Muscle of arm (tissue), 12 donors: ENCODE results near the gene RHBDF2. TPM values are rescaled to one million over a fixed set of nuclear protein-coding genes. Genes with fewer than 3 reads are reported as not detected.

Experiments
- DNase-seq: peaks from one replicate; pipeline ENCODE4 v3.0.0-alpha.2; 2013
- polyA plus RNA-seq, 12 donors: library from polyadenylated mRNA; unstranded; fragments of 120-200 nt; gene quantifications; one replicate each; pipeline ENCODE4 v1.2.1, GENCODE V29; 2013; ENCODE audit not compliant: insufficient read length in 12 of 12

The RHBDF2 gene
- polyA plus RNA-seq, 12 donors = 3.6 to 12.2 (median 4.9) TPM; not detected in 2

DNA sequence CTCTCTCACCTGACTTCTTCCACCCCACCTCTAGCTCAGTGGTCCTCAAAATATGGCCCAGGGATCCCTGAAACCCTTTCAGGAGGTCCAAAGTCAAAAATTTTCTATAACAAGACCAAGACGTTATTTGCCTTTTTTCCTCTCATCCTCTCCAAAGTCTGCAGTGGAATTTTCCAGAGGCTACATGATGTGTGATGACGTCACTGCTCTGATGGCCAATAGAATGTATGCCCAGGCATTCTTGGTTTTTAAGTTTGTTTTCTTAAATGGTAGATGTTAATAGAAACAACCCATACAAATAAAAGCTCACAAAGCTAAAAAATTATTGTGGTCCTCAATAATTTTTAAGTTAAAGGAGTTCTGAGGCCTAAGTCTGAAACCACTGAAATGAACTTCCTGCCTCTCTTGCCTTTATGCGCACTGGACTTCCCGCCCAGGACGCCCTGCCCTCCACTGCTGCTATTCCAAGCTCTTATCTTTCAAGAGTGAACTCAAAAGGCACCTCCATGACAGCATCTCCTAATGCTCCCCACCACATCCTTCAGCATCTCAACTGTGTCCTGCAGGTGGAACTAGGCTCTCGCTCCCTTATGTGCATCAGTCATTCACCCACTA, 61.8 kb downstream of the RHBDF2 start:
- no peak for DNase-seq

DNA sequence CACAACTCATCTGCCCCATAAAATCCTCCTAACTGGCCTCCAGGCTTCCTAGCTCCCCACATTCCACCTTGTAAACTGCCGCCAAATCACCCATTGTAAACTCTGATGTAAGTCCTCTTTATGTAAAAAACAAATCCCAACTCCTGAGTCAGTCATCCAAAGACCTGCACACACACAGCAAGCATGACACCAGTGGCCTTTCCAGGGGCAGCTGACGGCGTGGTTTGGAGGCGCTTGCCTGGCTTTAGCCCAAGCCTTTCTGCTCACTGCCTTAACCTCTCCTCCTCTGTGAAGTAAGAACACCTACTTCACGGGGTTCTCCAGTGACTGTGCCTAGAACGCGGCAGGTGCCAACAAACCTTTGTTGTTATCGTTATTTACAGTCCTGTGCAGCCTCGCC, 62.3 kb downstream of the RHBDF2 start:
- DNase-seq = no peak

- DNase-seq = no peak
Observed at GRCh38 chr17:76437467-76438402, 63.5 kb downstream of the RHBDF2 start.

DNA sequence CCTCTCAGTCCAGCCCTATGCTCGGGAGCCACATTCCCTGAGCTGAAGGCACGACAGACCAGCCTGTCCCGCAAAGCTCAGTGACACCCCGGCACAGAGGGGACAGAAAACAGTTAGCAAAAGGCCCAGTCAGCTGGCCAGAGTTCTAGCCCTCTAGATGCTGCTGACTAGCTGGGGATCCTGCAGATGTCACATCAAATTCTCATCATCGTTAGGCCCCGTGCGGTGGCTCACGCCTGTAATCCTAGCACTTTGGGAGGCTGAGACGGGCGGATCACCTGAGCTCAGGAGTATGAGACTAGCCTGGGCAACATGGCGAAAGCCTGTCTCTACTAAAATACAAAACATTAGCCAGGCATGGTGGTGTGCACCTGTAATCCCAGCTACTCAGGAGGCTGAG, 65.5 kb downstream of the RHBDF2 start:
- no peak for DNase-seq

DNA sequence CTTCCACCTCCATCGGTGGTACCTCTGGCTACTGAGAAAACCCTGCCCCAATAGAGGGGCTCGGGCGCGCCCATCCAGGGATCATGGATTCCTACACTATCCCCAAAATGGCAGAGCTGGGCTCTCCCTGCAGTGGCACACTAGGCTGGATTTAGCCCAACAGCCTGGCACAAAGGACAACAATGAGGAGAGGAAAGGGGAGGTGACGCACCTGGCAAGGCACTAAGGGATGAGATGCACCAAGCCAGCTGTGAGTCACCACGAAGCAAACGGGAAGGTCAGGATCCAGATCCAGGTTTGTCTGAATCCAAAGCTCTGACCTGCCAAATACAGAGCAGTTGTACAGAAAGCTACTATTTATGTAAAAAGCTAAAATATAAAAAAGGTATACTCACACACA, 66.4 kb downstream of the RHBDF2 start:
- no peak for DNase-seq

- no peak for DNase-seq
Observed at GRCh38 chr17:76433693-76434092, 67.5 kb downstream of the RHBDF2 start.

DNA sequence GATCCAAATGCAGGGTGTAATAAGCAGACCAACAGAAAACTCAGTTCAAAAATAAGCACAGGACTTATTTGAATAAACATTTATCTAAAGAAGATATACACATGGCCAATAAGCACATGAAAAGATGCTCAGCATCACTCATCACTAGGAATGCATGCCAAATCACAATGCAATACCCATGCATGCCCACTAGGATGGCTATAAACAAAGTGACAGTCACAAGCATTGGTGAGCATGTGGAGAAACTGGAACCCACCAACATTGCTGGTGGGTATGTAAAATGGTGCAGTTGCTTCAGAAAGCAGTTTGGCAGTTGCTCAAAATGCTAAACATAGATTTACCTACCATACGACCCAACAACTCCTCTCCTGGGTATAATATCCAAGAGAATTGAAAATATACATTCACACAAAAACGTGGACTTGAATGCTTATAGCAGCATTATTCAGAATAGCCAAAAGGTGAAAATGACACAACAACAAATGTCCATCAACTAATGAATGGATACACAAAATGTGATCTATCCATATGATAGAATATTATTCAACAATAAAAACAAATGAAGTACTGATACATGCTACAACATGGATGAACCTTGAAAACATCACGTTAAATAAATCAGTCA, 68.4 kb downstream of the RHBDF2 start:
- DNase-seq = no peak

GRCh38 chr17:76432004-76432403, 69.2 kb downstream of the RHBDF2 start:
- DNase-seq = no peak

- no peak for DNase-seq
Observed at GRCh38 chr17:76431509-76431908, 69.7 kb downstream of the RHBDF2 start.

DNA sequence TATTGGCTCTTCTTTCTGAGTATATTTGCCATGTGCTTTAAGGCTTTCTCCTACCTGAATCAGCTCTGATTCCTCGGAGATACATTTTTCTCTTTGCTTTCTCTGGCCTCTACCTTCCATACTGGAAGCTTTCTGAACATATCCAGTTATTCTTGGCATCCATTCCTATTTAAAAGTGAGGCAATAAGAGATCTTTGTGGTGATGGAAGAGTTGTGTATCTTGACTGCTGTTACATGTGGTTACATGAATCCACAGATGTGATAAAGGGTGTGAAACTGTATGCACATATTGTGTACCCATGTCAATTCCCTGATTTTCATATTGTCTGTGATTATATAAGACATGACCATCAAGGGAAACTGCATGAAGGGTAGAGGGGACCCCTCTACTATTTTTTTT, 72.7 kb downstream of the RHBDF2 start:
- no peak for DNase-seq

GRCh38 chr17:76427501-76428231, 73.6 kb downstream of the RHBDF2 start:
- DNase-seq = no peak

- no peak for DNase-seq
Observed at GRCh38 chr17:76426853-76427252, 74.4 kb downstream of the RHBDF2 start.

DNA sequence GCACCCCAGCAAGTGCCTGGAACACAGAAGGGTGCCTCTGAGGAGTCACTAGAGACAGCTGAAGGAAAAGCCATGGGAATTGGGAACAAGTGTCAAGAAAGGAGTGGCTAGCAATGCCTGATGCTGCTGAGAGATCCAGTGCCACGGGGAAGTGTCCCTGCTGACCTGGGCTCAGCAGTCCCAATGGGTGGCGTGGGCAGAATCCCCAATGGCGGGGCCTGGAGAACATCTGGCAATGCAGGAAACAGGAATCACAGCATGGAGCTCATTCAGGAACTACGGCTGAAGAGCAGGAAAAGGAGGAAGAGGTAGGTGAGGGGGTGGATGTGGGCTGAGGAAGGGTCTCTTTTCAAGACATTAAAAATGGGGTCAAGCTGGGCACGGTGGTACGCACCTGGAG, 78.4 kb downstream of the RHBDF2 start:
- DNase-seq = no peak

- no peak for DNase-seq
Observed at GRCh38 chr17:76422406-76422805, 78.8 kb downstream of the RHBDF2 start.

GRCh38 chr17:76421044-76421407, 80.2 kb downstream of the RHBDF2 start:
- no peak for DNase-seq

Other genes starting within 250 kb of the RHBDF2 start
- gene UBALD2, start 236.1 kb downstream of the RHBDF2 start, polyA plus RNA-seq = 10 to 100 TPM in 11 of 12 donors, not detected in 1; 10.1 to 93.7 (median 18.1) TPM
- gene QRICH2, start 193.1 kb downstream of the RHBDF2 start, polyA plus RNA-seq = 10 to 100 TPM in 1 of 12 donors, 1 to 10 TPM in 10, not detected in 1; 2.7 to 10.3 (median 3.4) TPM
- gene PRPSAP1, start 147.5 kb downstream of the RHBDF2 start, polyA plus RNA-seq = 10 to 100 TPM in 11 of 12 donors, not detected in 1; 16.0 to 50.7 (median 33.9) TPM
- gene SPHK1, start 116.8 kb downstream of the RHBDF2 start, polyA plus RNA-seq = 1 to 10 TPM in 8 of 12 donors, under 1 TPM in 2, not detected in 2; 0.91 to 4.8 (median 1.6) TPM
- gene UBE2O, start 48.3 kb downstream of the RHBDF2 start, polyA plus RNA-seq = 10 to 100 TPM in 10 of 12 donors, 1 to 10 TPM in 1, not detected in 1; 9.3 to 25.8 (median 14.5) TPM
- gene AANAT, start 33.8 kb downstream of the RHBDF2 start, polyA plus RNA-seq = under 1 TPM in 6 of 12 donors, not detected in 6; 0.33 to 0.66 (median 0.46) TPM
- gene CYGB, start 36.3 kb upstream of the RHBDF2 start, polyA plus RNA-seq = 10 to 100 TPM in 11 of 12 donors, not detected in 1; 12.8 to 35.3 (median 15.3) TPM
- 1 to 10 TPM in 10 of 12 donors, not detected in 2; 2.8 to 6.2 (median 3.6) TPM for gene PRCD, start 38.6 kb upstream of the RHBDF2 start, polyA plus RNA-seq
- 10 to 100 TPM in 1 of 12 donors, 1 to 10 TPM in 9, not detected in 2; 1.3 to 22.9 (median 2.3) TPM for gene ST6GALNAC2, start 84.4 kb upstream of the RHBDF2 start, polyA plus RNA-seq
- 10 to 100 TPM in 1 of 12 donors, 1 to 10 TPM in 2, under 1 TPM in 8, not detected in 1; 0.34 to 53.1 (median 0.54) TPM for gene ST6GALNAC1, start 142.3 kb upstream of the RHBDF2 start, polyA plus RNA-seq
- 100 to 1,000 TPM in 9 of 12 donors, 10 to 100 TPM in 2, not detected in 1; 85.9 to 203 (median 140) TPM for gene MXRA7, start 209.5 kb upstream of the RHBDF2 start, polyA plus RNA-seq
- 10 to 100 TPM in 11 of 12 donors, not detected in 1; 19.7 to 33.7 (median 21.5) TPM for gene JMJD6, start 225.2 kb upstream of the RHBDF2 start, polyA plus RNA-seq
- 10 to 100 TPM in 11 of 12 donors, not detected in 1; 11.9 to 28.1 (median 21.1) TPM for gene METTL23, start 225.4 kb upstream of the RHBDF2 start, polyA plus RNA-seq
- 100 to 1,000 TPM; 169 to 490 (median 233) TPM for gene SRSF2, start 235.9 kb upstream of the RHBDF2 start, polyA plus RNA-seq
- gene MFSD11, start 236.7 kb upstream of the RHBDF2 start, polyA plus RNA-seq = 10 to 100 TPM in 11 of 12 donors, not detected in 1; 18.5 to 50.7 (median 38.0) TPM